ENCODE data around the gene TNFRSF14.

TNFRSF14 gene

GRCh38 chr1:2525572-2525919, 30.6 kb upstream of the TNFRSF14 start:
- H3K27me3 ChIP-seq (ENCODE audit: insufficient read depth, low read length): peaks cover 36% of the 10 kb centered on the region
- peaks cover 11% of the 10 kb centered on the region; the same call in 1 of the 2 replicates for H3K4me1 ChIP-seq (ENCODE audit: insufficient read depth, low read length)
- H3K9ac ChIP-seq (ENCODE audit: low read depth, low read length): peak overlapping the region; percentile 83; the same call in 1 of the 2 replicates
- H3K36me3 ChIP-seq (ENCODE audit: insufficient read depth, low read depth, low read length): peaks cover 18% of the 10 kb centered on the region
- no peaks in the 10 kb centered on the region for H3K9me3 ChIP-seq (ENCODE audit: insufficient read depth, low read depth, low read length)
- no peak overlapping the region for H3K27ac ChIP-seq (ENCODE audit: low read length)
- peak overlapping the region; percentile 92 for H3K4me3 ChIP-seq (ENCODE audit: low read length)

DNA sequence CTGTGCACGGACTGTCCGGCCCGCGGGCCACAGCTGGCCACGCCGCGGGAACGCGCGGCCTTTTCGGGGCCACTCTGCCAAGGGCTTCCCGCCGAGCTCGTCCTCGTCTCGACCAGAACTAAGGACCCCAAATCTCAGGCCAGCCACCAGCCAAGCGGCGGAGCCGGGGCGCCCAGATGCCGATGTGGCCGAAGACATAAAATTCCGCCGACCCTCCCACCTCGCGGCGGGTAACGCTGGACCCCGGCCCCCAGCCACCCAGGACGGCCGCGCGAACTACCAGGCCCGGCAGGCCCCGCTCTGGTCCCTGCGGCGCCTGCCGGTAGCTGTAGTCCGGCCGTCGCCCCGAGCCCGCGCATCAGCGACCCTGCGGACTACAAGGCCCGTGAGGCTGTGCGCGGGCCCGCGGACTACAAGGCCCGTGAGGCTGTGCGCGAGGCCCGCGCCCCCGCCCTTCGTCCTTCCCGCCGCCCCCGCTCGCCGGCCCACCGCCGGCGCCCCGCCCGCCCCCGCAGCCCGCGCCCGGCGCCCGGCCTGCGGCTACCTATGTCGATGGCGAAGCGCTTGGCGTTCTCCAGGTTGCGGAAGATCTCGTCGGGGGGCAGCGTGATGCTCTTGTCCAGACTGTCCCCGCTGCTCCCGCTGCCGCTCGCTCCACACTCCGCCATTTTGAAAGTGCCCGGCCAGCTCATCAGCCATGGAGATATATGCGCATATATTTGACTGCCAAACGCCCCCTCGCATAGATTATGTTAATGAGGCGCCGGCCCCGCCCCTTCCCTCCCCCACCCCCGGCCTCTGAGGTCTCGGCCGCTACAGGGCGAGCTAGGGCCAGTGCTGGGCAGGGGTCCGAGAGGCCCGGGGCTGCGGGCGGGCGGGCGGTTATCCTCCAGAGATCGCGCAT, 30.0 kb upstream of the TNFRSF14 start, which contains the start of gene PANK4:
Gene PANK4, minus strand, starts transcription at position 677 of the 904 bp plus-strand sequence. Its CDS starts 9 bp downstream, at position 668.
- peaks cover 43% of the 10 kb centered on the region for H3K27me3 ChIP-seq (ENCODE audit: insufficient read depth, low read length)
- no peak within 1 kb of the TSS for H3K27ac ChIP-seq (ENCODE audit: low read length)
- peak within 1 kb of the TSS; percentile 92 for H3K4me3 ChIP-seq (ENCODE audit: low read length)
- no peaks in the 10 kb centered on the region for H3K9me3 ChIP-seq (ENCODE audit: insufficient read depth, low read depth, low read length)
- H3K4me1 ChIP-seq (ENCODE audit: insufficient read depth, low read length): peaks cover 11% of the 10 kb centered on the region; the same call in 1 of the 2 replicates
- peak within 1 kb of the TSS; percentile 83; the same call in 1 of the 2 replicates for H3K9ac ChIP-seq (ENCODE audit: low read depth, low read length)
- H3K36me3 ChIP-seq (ENCODE audit: insufficient read depth, low read depth, low read length): peaks cover 12% of the 10 kb centered on the region

DNA sequence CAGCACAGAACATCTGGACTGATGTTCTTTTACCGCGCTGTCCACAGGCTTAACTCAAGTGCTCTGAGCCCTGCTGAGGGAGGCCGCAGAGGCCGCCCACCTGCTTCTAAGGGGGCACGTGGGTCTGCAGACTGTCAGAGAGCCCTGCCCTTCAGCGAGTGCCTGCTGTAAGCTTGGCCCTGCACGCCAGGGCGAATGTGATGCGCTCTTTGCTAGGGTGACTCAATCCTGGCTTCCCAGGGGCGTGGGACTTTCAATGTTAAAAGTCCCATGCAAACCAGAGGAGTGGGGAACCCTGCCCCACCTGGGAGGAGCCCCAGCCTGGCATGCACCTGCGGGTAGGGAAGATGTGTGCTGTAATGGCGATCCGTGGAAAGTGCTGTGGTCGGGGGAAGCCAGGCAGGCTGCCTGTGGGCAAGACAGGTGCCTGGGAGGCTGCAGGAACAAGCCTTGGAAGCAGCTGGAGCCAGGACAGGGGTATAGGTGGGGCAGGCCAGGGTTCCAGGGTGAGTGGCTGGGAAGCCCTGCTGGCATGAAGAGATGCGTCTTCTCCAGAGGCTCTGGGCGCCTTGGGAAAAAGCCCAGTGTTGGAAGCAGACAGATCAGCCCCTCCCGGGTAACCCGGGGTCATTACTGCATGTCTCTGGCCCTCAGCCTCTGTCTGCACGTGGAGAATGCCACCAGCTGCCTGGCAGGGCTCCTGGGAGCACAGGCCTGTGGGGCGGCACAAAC, 29.2 kb upstream of the TNFRSF14 start:
- Histone ChIP-seq H3K27ac (ENCODE audit: low read length) (no peak overlapping the region), H3K9ac (ENCODE audit: low read depth, low read length) (no peak overlapping the region), H3K36me3 (ENCODE audit: insufficient read depth, low read depth, low read length) (peaks cover 7% of the 10 kb centered on the region; the same call in 1 of the 2 replicates), H3K9me3 (ENCODE audit: insufficient read depth, low read depth, low read length) (no peaks in the 10 kb centered on the region), H3K4me3 (ENCODE audit: low read length) (peak overlapping the region; percentile 48), H3K4me1 (ENCODE audit: insufficient read depth, low read length) (peaks cover 11% of the 10 kb centered on the region; the same call in 1 of the 2 replicates), H3K27me3 (ENCODE audit: insufficient read depth, low read length) (peaks cover 51% of the 10 kb centered on the region)

- Histone ChIP-seq H3K4me3 (ENCODE audit: low read length) (no peak overlapping the region), H3K9ac (ENCODE audit: low read depth, low read length) (no peak overlapping the region), H3K27me3 (ENCODE audit: insufficient read depth, low read length) (peaks cover 56% of the 10 kb centered on the region), H3K36me3 (ENCODE audit: insufficient read depth, low read depth, low read length) (peaks cover 6% of the 10 kb centered on the region; the same call in 1 of the 2 replicates), H3K9me3 (ENCODE audit: insufficient read depth, low read depth, low read length) (no peaks in the 10 kb centered on the region), H3K27ac (ENCODE audit: low read length) (no peak overlapping the region), H3K4me1 (ENCODE audit: insufficient read depth, low read length) (peaks cover 11% of the 10 kb centered on the region; the same call in 1 of the 2 replicates)
Measured at GRCh38 chr1:2527556-2527860, 28.7 kb upstream of the TNFRSF14 start.

DNA sequence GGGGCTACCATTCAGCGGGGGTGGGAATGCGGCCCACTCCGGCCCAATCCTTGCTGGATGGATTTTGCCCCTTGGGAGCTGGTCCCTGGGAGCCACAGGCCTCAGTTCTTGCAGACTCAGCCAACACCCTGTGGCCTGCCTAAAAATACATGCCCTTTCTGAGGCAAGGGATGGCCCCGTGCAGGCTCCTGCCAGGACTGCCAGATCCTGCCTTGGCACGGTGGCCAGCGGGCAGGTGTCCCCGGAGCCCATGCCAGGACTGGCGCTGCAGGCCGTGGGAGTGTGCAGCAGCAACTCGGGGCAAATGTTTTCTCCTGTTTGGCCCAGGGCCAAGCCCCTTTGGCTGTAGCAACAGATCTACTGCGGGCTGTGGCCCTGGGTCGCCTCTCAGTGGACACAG, 28.2 kb upstream of the TNFRSF14 start:
- Histone ChIP-seq H3K4me3 (ENCODE audit: low read length) (no peak overlapping the region), H3K27ac (ENCODE audit: low read length) (no peak overlapping the region), H3K4me1 (ENCODE audit: insufficient read depth, low read length) (peaks cover 11% of the 10 kb centered on the region; the same call in 1 of the 2 replicates), H3K9me3 (ENCODE audit: insufficient read depth, low read depth, low read length) (no peaks in the 10 kb centered on the region), H3K9ac (ENCODE audit: low read depth, low read length) (no peak overlapping the region), H3K27me3 (ENCODE audit: insufficient read depth, low read length) (peaks cover 61% of the 10 kb centered on the region), H3K36me3 (ENCODE audit: insufficient read depth, low read depth, low read length) (peaks cover 1% of the 10 kb centered on the region; the same call in 1 of the 2 replicates)

DNA sequence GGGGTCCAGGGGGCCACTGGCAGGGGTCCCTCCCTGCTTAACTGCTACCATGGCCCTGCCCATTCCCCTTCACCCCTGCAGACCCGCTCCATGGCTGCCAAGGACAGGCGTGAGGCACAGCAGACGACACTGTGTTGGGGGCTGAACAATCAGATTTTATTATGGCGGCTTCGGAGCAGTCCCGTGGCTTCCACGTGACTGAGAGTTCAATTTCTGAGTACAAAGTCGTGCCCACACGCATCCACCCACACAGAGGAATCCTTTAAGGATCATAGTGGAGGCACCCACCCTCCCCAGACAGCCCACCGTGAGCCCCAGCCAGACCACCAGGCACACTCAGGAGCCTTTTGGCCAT, 27.6 kb upstream of the TNFRSF14 start:
- Histone ChIP-seq H3K9ac (ENCODE audit: low read depth, low read length) (no peak overlapping the region), H3K9me3 (ENCODE audit: insufficient read depth, low read depth, low read length) (no peaks in the 10 kb centered on the region), H3K4me1 (ENCODE audit: insufficient read depth, low read length) (peaks cover 11% of the 10 kb centered on the region; the same call in 1 of the 2 replicates), H3K36me3 (ENCODE audit: insufficient read depth, low read depth, low read length) (no peaks in the 10 kb centered on the region), H3K4me3 (ENCODE audit: low read length) (peak overlapping the region; percentile 39; the same call in 1 of the 2 replicates), H3K27ac (ENCODE audit: low read length) (no peak overlapping the region), H3K27me3 (ENCODE audit: insufficient read depth, low read length) (peaks cover 67% of the 10 kb centered on the region)

- no peaks in the 10 kb centered on the region for H3K9me3 ChIP-seq (ENCODE audit: insufficient read depth, low read depth, low read length)
- H3K36me3 ChIP-seq (ENCODE audit: insufficient read depth, low read depth, low read length): no peaks in the 10 kb centered on the region
- H3K27me3 ChIP-seq (ENCODE audit: insufficient read depth, low read length): peaks cover 73% of the 10 kb centered on the region
- peaks cover 8% of the 10 kb centered on the region; the same call in 1 of the 2 replicates for H3K4me1 ChIP-seq (ENCODE audit: insufficient read depth, low read length)
- no peak overlapping the region for H3K27ac ChIP-seq (ENCODE audit: low read length)
- H3K4me3 ChIP-seq (ENCODE audit: low read length): peak overlapping the region; percentile 39; the same call in 1 of the 2 replicates
- no peak overlapping the region for H3K9ac ChIP-seq (ENCODE audit: low read depth, low read length)
Measured at GRCh38 chr1:2528966-2529783, 27.0 kb upstream of the TNFRSF14 start.

DNA sequence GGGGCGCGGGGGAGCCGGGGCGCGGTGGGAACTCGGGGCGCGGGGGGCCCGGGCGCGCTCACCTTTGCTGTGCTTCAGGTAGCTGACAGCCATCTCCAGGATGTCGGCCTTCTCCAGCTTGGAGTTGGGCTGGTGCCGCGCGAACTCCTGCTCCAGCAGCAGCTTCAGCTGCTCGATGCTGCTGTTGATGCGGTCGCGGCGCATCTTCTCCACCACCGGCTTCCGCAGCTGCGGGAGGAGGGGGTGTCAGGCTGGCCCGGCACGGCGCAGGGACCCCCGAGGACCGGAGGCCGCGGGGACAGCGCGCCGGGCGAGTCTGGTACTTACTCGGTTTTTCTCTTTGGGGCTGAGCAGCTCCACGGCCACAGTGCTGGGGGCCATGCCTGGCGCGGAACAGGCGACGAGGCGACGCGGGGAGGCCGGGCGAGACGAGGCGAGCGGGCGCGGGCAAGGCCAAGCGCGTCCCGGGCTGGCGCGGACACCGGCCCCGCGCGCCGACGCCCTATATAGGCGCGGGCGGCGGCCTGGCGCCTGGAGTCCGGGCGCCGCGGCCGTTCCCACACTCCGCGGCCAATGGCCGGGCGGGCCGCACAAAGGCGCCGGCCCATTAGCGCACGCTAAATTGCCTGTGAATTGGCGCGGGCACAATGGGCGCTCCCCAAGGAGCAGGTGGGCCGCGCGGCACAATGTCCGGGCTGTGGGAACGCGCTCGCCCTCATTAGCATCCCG, 26.2 kb upstream of the TNFRSF14 start, which contains the start of gene HES5:
Gene HES5, minus strand, starts transcription at position 480 of the 729 bp plus-strand sequence. Its CDS starts 99 bp downstream, at position 381.
- H3K27ac ChIP-seq (ENCODE audit: low read length): no peak within 1 kb of the TSS
- no peaks in the 10 kb centered on the region for H3K36me3 ChIP-seq (ENCODE audit: insufficient read depth, low read depth, low read length)
- H3K9me3 ChIP-seq (ENCODE audit: insufficient read depth, low read depth, low read length): no peaks in the 10 kb centered on the region
- H3K9ac ChIP-seq (ENCODE audit: low read depth, low read length): no peak within 1 kb of the TSS
- peak within 1 kb of the TSS; percentile 49; the same call in 1 of the 2 replicates for H3K4me3 ChIP-seq (ENCODE audit: low read length)
- H3K27me3 ChIP-seq (ENCODE audit: insufficient read depth, low read length): peaks cover 80% of the 10 kb centered on the region
- H3K4me1 ChIP-seq (ENCODE audit: insufficient read depth, low read length): peaks cover 8% of the 10 kb centered on the region; the same call in 1 of the 2 replicates

- H3K9me3 ChIP-seq (ENCODE audit: insufficient read depth, low read depth, low read length): no peaks in the 10 kb centered on the region
- H3K9ac ChIP-seq (ENCODE audit: low read depth, low read length): no peak overlapping the region
- no peaks in the 10 kb centered on the region for H3K36me3 ChIP-seq (ENCODE audit: insufficient read depth, low read depth, low read length)
- H3K27ac ChIP-seq (ENCODE audit: low read length): no peak overlapping the region
- peaks cover 8% of the 10 kb centered on the region; the same call in 1 of the 2 replicates for H3K4me1 ChIP-seq (ENCODE audit: insufficient read depth, low read length)
- H3K4me3 ChIP-seq (ENCODE audit: low read length): no peak overlapping the region
- peaks cover 88% of the 10 kb centered on the region for H3K27me3 ChIP-seq (ENCODE audit: insufficient read depth, low read length)
Measured at GRCh38 chr1:2530513-2531361, 25.4 kb upstream of the TNFRSF14 start.
